NCI-H526 (cell line): ENCODE data around the gene UROS.
A peak's percentile ranks its signal among the peaks of the same experiment; 100 is the strongest.

Experiments
- DNase-seq, 2 experiments: peaks; one replicate each; lab custom pipeline; 2025; lab: John Stamatoyannopoulos, UW

The UROS gene

GRCh38 chr10:125822878-125823662, at the start of gene UROS, which contains the start of gene BCCIP:
TSS of gene UROS (minus strand) at chr10:125823258. CDS start at chr10:125816499, 6,759 bp downstream.
TSS of gene BCCIP (plus strand) at chr10:125823546. CDS start at chr10:125823558, 12 bp downstream.
- DNase-seq, result peak; percentile 61 to 87

- no peak for DNase-seq
Measured at GRCh38 chr10:125871338-125871737, 48.3 kb upstream of the UROS start.

GRCh38 chr10:125868372-125868975, 45.4 kb upstream of the UROS start:
- peak in 1 of 2 experiments; percentile 36 for DNase-seq

GRCh38 chr10:125866421-125867029, 43.5 kb upstream of the UROS start:
- no peak for DNase-seq

GRCh38 chr10:125865120-125865519, 42.1 kb upstream of the UROS start:
- no peak for DNase-seq

- no peak for DNase-seq
Measured at GRCh38 chr10:125859128-125859817, 36.2 kb upstream of the UROS start.

GRCh38 chr10:125857185-125857760, 34.2 kb upstream of the UROS start:
- DNase-seq, result no peak

GRCh38 chr10:125852487-125852886, 29.4 kb upstream of the UROS start:
- DNase-seq, result no peak

GRCh38 chr10:125850766-125851731, 28.0 kb upstream of the UROS start:
- DNase-seq, result no peak

GRCh38 chr10:125849448-125849847, 26.4 kb upstream of the UROS start:
- no peak for DNase-seq

- no peak for DNase-seq
Measured at GRCh38 chr10:125848857-125849256, 25.8 kb upstream of the UROS start.

- no peak for DNase-seq
Measured at GRCh38 chr10:125848371-125848770, 25.3 kb upstream of the UROS start.

- DNase-seq, result no peak
Measured at GRCh38 chr10:125846894-125847293, 23.8 kb upstream of the UROS start.

GRCh38 chr10:125845617-125846016, 22.6 kb upstream of the UROS start:
- no peak for DNase-seq

- no peak for DNase-seq
Measured at GRCh38 chr10:125844751-125845221, 21.7 kb upstream of the UROS start.

- DNase-seq, result no peak
Measured at GRCh38 chr10:125843603-125844329, 20.7 kb upstream of the UROS start.

GRCh38 chr10:125840955-125841354, 17.9 kb upstream of the UROS start:
- DNase-seq, result no peak

- no peak for DNase-seq
Measured at GRCh38 chr10:125840406-125840805, 17.3 kb upstream of the UROS start.

GRCh38 chr10:125838802-125839575, 15.9 kb upstream of the UROS start:
- no peak for DNase-seq
